PFSK-1 (cell line): ENCODE measurements around the gene PGD.

ENCODE experiments used
- POLR2AphosphoS5 ChIP-seq: IDR thresholded peaks from 2 replicates; pipeline ENCODE4 v1.6.1; 2012; ENCODE audit warnings: low read depth, mild to moderate bottlenecking, control low read depth, low read length, moderate library complexity
- REST ChIP-seq, 2 experiments: IDR thresholded peaks; 2 replicates each; pipeline versions ENCODE4 v1.6.1 to v1.8.0; 2011 to 2012; ENCODE audit warnings: low read depth in 2 of 2, low read length in 2 of 2, control low read depth in 1 of 2, inconsistent platforms in 1 of 2, mild to moderate bottlenecking in 1 of 2, moderate library complexity in 1 of 2; ENCODE audit not compliant: insufficient read depth in 1 of 2
- SIN3A ChIP-seq: IDR thresholded peaks from 2 replicates; pipeline ENCODE4 v1.6.1; 2012; ENCODE audit warnings: mild to moderate bottlenecking, low read length, moderate library complexity, borderline replicate concordance; ENCODE audit not compliant: insufficient read depth
- TAF1 ChIP-seq: IDR thresholded peaks from 2 replicates; pipeline ENCODE4 v1.6.1; 2012; ENCODE audit warnings: low read length, control low read depth, borderline replicate concordance; ENCODE audit not compliant: insufficient read depth

GRCh38 chr1:10424651-10425050, 25.8 kb downstream of the PGD start:
- TF ChIP-seq TAF1 (no peak), SIN3A (no peak), REST (IDR thresholded peaks at IDR 0.05; ENCODE audit: insufficient read depth in 1 of 2, low read depth in 2 of 2, low read length in 2 of 2) (no peak), POLR2AphosphoS5 (no peak)
